ENCODE measurements around the gene DLL4. TPM values are rescaled to one million over a fixed set of nuclear protein-coding genes. Genes with fewer than 3 reads are reported as not detected.

The DLL4 gene
- total RNA-seq, 5 donors from 2014 or later (not counting 1 experiment from before 2014, with no cell fraction given), result 0.12 to 0.25 (median 0.13) TPM; not detected in 2

DNA sequence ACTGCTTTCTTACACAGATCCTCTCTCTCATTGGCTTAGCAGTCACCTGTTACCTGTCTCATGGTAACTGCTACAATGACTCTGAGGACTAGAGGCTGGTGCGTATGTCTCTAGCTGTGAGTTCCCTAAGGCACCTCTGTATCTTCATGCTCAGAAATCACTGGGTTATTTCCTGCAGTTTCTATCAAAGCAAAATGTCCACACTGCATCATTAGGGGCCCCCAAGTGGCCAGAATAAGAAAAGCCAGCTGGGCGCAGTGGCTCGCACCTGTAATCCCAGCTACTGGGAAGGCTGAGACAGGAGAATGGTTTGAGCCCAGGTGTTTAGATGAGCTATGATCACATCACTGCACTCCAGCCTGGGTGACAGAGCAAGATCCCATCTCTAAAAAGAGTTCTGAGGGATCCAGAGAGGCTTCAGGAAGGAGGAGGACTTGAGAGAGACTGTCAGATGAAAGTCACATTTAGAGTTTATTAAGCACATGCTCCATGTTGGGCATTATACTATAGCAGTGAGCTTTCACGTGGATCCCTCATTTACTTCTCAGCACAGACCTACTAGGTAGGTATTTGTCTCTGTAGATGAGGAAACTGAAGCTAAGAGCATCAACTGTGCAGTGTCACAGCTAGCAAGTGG lies 37.2 kb upstream of the DLL4 start:
- H3K27me3 ChIP-seq (replicated peaks in 1 of 2; ENCODE audit: control insufficient read depth in 2 of 2, extremely low read depth in 1 of 2, insufficient read depth in 2 of 2, low read length in 1 of 2), result no peaks in the 10 kb centered on the region
- no peaks in the 10 kb centered on the region for H3K9me3 ChIP-seq
- DNase-seq, result peak in 2 of 35 experiments; percentile 23 to 54
- peaks cover 11 to 33% of the 10 kb centered on the region in 2 experiments for H3K4me1 ChIP-seq (ENCODE audit: control insufficient read depth in 1 of 2, extremely low read depth in 1 of 2, insufficient read depth in 2 of 2, low read length in 2 of 2)
- POLR2A ChIA-PET, result no interaction called here
- WGBS (ENCODE audit: insufficient coverage), result 53% methylated on average over 2 of the region's 4 CpGs
- Mint-ChIP-seq H3K4me1 (peaks cover 25 to 33% (median 32%) of the 10 kb centered on the region in 3 donors), H3K27me3 (no peaks in the 10 kb centered on the region), H3K4me3 (no peak overlapping the region), H3K9me3 (no peaks in the 10 kb centered on the region), H3K36me3 (peaks cover 4% of the 10 kb centered on the region), H3K27ac (no peak overlapping the region)
- peaks cover 6% of the 10 kb centered on the region in 2 donors for H3K36me3 ChIP-seq (ENCODE audit: control insufficient read depth in 2 of 2, extremely low read depth in 1 of 2, insufficient read depth in 1 of 2, low read length in 1 of 2)
- H3K4me3 ChIP-seq (ENCODE audit: control insufficient read depth in 1 of 2, extremely low read depth in 1 of 2, low read length in 1 of 2), result no peak overlapping the region
- no peak for ATAC-seq (replicated peaks in 1 of 4)
- CTCF ChIA-PET, result interaction anchor here (0.5 to 2.4 kb wide), 10 partner anchors 8 to 441 kb away, joined by 3 to 45 read pairs (median 4); partner anchors contain the start of genes CHP1 (in 1 of the 2) and EXD1 (in 1 of the 2)
- H3K27ac ChIP-seq (ENCODE audit: low read length), result no peak overlapping the region

DNA sequence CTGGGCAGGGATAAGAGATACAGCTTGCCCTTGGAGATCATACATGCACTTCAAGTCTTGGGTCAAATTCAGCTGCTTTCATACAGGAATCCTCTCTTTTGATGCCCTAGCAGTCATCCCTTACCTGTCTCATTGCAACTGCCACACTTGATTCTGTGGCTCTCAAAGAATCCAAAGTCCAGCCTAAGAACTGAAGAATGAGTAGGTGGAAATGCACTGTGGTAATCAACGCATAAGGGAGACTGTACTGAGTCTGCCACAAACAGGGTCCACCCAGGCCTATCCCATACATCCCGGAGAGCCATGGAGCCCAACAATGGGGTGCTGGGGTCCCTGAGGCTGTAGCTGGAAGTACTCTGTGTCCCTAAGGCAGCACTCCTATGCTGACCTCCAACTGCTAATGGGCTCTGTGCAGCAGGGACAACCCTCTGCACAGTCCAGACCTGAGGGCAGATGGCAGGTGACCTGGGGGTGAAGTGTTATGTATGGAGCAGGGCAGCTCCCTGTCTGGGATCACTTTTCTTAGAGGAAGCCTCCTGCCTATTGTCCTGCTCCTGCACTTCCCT lies 36.6 kb upstream of the DLL4 start:
- no peaks in the 10 kb centered on the region for H3K27me3 Mint-ChIP-seq
- H3K9me3 Mint-ChIP-seq, result no peaks in the 10 kb centered on the region
- DNase-seq (no peak), ATAC-seq (replicated peaks in 1 of 4) (no peak)
- H3K4me1 Mint-ChIP-seq, result peaks cover 30 to 38% (median 32%) of the 10 kb centered on the region in 3 donors
- H3K27ac Mint-ChIP-seq, result no peak overlapping the region
- H3K9me3 ChIP-seq, result no peaks in the 10 kb centered on the region
- no peak overlapping the region for H3K4me3 ChIP-seq (ENCODE audit: control insufficient read depth in 1 of 2, extremely low read depth in 1 of 2, low read length in 1 of 2)
- no peaks in the 10 kb centered on the region for H3K27me3 ChIP-seq (replicated peaks in 1 of 2; ENCODE audit: control insufficient read depth in 2 of 2, extremely low read depth in 1 of 2, insufficient read depth in 2 of 2, low read length in 1 of 2)
- ChIA-PET POLR2A (no interaction called here), CTCF (interaction anchor here (0.5 to 2.4 kb wide), 9 partner anchors 8 to 442 kb away, joined by 3 to 45 read pairs (median 4); partner anchors contain the start of genes CHP1 (in 1 of the 2) and EXD1 (in 1 of the 2))
- H3K36me3 Mint-ChIP-seq, result peaks cover 5% of the 10 kb centered on the region
- no CpG with 5 or more reads among the region's 2 CpGs for WGBS (ENCODE audit: insufficient coverage)
- H3K27ac ChIP-seq (ENCODE audit: low read length), result no peak overlapping the region
- peaks cover 11 to 33% of the 10 kb centered on the region in 2 experiments for H3K4me1 ChIP-seq (ENCODE audit: control insufficient read depth in 1 of 2, extremely low read depth in 1 of 2, insufficient read depth in 2 of 2, low read length in 2 of 2)
- no peak overlapping the region for H3K4me3 Mint-ChIP-seq
- peaks cover 6% of the 10 kb centered on the region in 2 donors for H3K36me3 ChIP-seq (ENCODE audit: control insufficient read depth in 2 of 2, extremely low read depth in 1 of 2, insufficient read depth in 1 of 2, low read length in 1 of 2)

DNA sequence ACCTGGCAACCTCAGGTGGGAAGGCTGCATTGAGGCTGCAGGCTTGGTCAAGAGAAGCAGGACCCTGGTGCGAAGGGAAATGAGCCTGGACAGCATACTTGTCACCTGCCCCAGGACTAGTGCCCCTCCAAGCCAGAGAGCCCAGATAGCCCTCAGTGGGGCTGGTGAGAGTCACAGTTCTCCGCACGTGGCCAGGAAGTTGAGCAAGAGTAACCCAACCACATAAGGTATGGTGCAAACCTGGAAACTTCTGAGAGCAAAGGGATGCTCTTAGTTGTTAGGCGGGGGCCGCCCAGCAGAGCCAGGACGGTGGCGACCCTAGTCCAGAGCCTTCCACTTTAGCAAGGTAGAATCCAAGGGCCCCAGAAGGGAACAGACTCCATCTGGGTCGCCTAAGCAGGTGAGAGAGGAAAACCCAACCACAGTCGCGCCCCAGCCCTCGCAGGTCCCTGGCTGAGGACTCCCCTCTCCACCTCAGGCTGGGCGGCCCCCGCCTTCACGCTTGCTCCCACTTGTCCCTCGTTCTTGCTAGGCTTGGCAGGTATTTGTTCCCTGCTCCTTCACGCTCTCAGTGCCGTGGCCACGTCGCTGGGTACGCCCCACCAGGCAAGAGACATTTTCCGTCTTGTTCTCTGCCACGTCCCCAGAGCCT lies 36.0 kb upstream of the DLL4 start:
- peaks cover 6 to 10% of the 10 kb centered on the region in 2 donors for H3K36me3 ChIP-seq (ENCODE audit: control insufficient read depth in 2 of 2, extremely low read depth in 1 of 2, insufficient read depth in 1 of 2, low read length in 1 of 2)
- WGBS (ENCODE audit: insufficient coverage), result 78% methylated on average over 15 of the region's 22 CpGs
- peaks cover 8% of the 10 kb centered on the region for H3K36me3 Mint-ChIP-seq
- no peak overlapping the region for H3K4me3 ChIP-seq (ENCODE audit: control insufficient read depth in 1 of 2, extremely low read depth in 1 of 2, low read length in 1 of 2)
- H3K4me1 ChIP-seq (ENCODE audit: control insufficient read depth in 1 of 2, extremely low read depth in 1 of 2, insufficient read depth in 2 of 2, low read length in 2 of 2), result peaks cover 11 to 33% of the 10 kb centered on the region in 2 experiments
- H3K4me1 Mint-ChIP-seq, result peaks cover 32 to 41% (median 33%) of the 10 kb centered on the region in 3 donors
- H3K27ac Mint-ChIP-seq, result peak overlapping the region; percentile 91 to 95
- no peaks in the 10 kb centered on the region for H3K9me3 Mint-ChIP-seq
- no peak overlapping the region for H3K27ac ChIP-seq (ENCODE audit: low read length)
- H3K27me3 Mint-ChIP-seq, result no peaks in the 10 kb centered on the region
- POLR2A ChIA-PET, result no interaction called here
- DNase-seq (peak in 2 of 35 experiments; percentile 5 to 19), ATAC-seq (replicated peaks in 1 of 4) (no peak)
- peak overlapping the region in 2 of 3 donors; percentile 99 for H3K4me3 Mint-ChIP-seq
- H3K27me3 ChIP-seq (replicated peaks in 1 of 2; ENCODE audit: control insufficient read depth in 2 of 2, extremely low read depth in 1 of 2, insufficient read depth in 2 of 2, low read length in 1 of 2), result no peaks in the 10 kb centered on the region
- H3K9me3 ChIP-seq, result no peaks in the 10 kb centered on the region
- CTCF ChIA-PET, result interaction anchor here (0.6 to 4.9 kb wide), 6 partner anchors 12 to 324 kb away, joined by 14 to 127 read pairs (median 42); partner anchors contain the start of gene RPUSD2 (in 1 of the 2)

DNA sequence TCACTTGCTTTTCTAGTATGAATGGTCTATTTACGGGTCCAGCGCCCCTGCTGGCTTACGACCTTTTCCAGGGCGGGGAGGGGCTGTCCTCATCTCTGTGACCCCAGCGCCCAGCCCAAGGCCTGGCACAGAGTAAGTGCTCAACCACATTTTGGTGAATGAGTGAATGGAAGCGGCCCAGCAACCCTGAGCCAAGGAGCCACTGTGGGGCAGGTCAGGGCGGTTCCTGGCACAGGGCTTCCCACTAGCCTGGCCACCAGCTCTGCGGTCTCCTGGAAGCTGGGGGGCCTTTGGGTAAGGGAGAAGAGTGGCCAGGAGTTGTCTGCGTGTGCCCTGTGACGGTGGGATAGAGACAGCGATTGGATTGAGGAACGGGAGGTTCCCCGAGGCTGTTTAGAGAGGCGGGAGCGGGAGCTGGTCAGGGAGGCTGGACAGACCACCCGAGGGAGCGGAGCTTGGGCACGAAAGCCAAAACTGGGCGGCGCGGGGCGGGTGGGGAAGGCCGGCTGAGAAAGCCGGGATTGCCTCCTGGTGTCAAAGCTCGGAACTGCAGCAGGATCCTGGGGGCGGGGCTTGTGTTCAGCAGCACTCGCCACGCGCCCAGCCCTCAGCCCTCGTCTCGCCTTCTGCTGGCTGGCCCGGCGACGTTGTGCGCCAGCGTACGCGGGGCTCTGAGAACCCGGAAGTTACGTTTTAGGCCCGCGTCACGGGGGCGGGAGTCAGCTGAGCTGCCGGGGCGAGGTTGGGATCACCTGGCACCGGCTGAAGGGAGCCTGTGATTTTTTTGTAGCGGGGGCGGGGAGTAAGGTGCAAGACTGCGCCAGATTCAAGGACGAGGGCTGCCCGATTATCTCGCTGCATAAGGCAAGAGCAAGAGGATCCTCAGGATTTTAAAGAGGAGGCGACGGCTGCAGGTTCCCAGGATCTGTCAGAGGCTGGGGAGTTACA lies 35.1 kb upstream of the DLL4 start, which contains the start of gene VPS18:
Gene VPS18, plus strand, starts transcription at position 718 of the 948 bp plus-strand sequence. CDS start 319 bp downstream, outside the sequence.
- peak within 1 kb of the TSS; percentile 99 for H3K4me3 Mint-ChIP-seq
- ATAC-seq (replicated peaks in 1 of 4) (peak; percentile 98 to 99 (median 98)), DNase-seq (peak; percentile 96 to 99 (median 98))
- ChIA-PET CTCF (interaction anchor here (0.5 to 4.9 kb wide), 24 partner anchors 9 to 329 kb away, joined by 3 to 127 read pairs (median 4); partner anchors contain the start of genes RPUSD2 (in 2 of the 2), CCDC32 (in 1 of the 2), DNAJC17 (in 1 of the 2) and RAD51 (in 1 of the 2)), POLR2A (interaction anchor here (0.6 to 0.9 kb wide), 7 partner anchors 36 to 760 kb away, joined by 3 to 8 read pairs (median 6); no protein-coding TSS in a partner anchor)
- H3K27ac Mint-ChIP-seq, result peak within 1 kb of the TSS; percentile 91 to 95
- H3K36me3 Mint-ChIP-seq, result peaks cover 14% of the 10 kb centered on the region
- Histone ChIP-seq H3K27me3 (replicated peaks in 1 of 2; ENCODE audit: control insufficient read depth in 2 of 2, extremely low read depth in 1 of 2, insufficient read depth in 2 of 2, low read length in 1 of 2) (no peaks in the 10 kb centered on the region), H3K36me3 (ENCODE audit: control insufficient read depth in 2 of 2, extremely low read depth in 1 of 2, insufficient read depth in 1 of 2, low read length in 1 of 2) (peaks cover 6 to 14% of the 10 kb centered on the region in 2 donors), H3K9me3 (no peaks in the 10 kb centered on the region), H3K27ac (ENCODE audit: low read length) (peak within 1 kb of the TSS; percentile 76), H3K4me1 (ENCODE audit: control insufficient read depth in 1 of 2, extremely low read depth in 1 of 2, insufficient read depth in 2 of 2, low read length in 2 of 2) (peaks cover 11 to 33% of the 10 kb centered on the region in 2 experiments), H3K4me3 (ENCODE audit: control insufficient read depth in 1 of 2, extremely low read depth in 1 of 2, low read length in 1 of 2) (peak within 1 kb of the TSS; percentile 87 to 91)
- H3K9me3 Mint-ChIP-seq, result no peaks in the 10 kb centered on the region
- H3K27me3 Mint-ChIP-seq, result no peaks in the 10 kb centered on the region
- WGBS (ENCODE audit: insufficient coverage), result 4% methylated on average over 50 of the region's 55 CpGs
- H3K4me1 Mint-ChIP-seq, result peaks cover 32 to 43% (median 33%) of the 10 kb centered on the region in 3 donors

DNA sequence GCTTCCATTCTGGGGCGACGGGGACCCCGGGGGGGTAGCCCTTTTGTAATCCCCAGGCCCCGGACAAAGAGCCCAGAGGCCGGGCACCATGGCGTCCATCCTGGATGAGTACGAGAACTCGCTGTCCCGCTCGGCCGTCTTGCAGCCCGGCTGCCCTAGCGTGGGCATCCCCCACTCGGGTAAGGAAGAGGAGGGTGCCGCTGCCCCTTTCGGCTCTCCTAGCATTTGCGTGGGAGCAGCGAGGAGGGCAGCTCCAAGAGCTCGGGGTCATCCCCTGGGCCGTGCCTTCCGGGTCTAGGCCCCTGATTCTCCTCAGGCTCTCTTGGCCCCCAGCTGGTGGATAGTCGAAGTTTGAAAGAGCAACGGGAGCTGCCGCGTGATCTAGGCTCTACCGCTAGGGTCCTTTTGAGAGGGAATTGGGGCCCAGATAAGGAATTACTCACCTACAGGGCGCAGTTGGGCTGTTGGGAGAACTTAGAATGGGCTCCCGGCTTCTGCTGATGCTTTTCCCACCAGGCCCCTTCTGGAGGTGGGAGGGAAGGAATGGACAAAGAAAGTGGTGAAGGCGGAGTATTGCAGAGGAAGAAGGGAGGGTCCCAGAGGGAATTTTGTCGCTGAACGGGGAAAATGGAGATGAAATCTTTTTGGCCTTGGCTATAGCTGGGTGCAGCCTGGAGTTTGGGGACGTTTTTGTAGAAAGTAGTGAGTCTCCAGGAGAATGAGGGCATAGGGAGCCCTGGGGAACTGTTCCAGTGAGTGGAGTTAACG lies 34.3 kb upstream of the DLL4 start:
- peaks cover 32 to 43% (median 33%) of the 10 kb centered on the region in 3 donors for H3K4me1 Mint-ChIP-seq

More for the DNA sequence above, 34.3 kb upstream of the DLL4 start:
- Histone ChIP-seq H3K36me3 (ENCODE audit: control insufficient read depth in 2 of 2, extremely low read depth in 1 of 2, insufficient read depth in 1 of 2, low read length in 1 of 2) (peaks cover 14 to 23% of the 10 kb centered on the region in 2 donors), H3K4me3 (ENCODE audit: control insufficient read depth in 1 of 2, extremely low read depth in 1 of 2, low read length in 1 of 2) (peak overlapping the region; percentile 87 to 91), H3K27me3 (replicated peaks in 1 of 2; ENCODE audit: control insufficient read depth in 2 of 2, extremely low read depth in 1 of 2, insufficient read depth in 2 of 2, low read length in 1 of 2) (no peaks in the 10 kb centered on the region), H3K4me1 (ENCODE audit: control insufficient read depth in 1 of 2, extremely low read depth in 1 of 2, insufficient read depth in 2 of 2, low read length in 2 of 2) (peaks cover 11 to 33% of the 10 kb centered on the region in 2 experiments), H3K9me3 (no peaks in the 10 kb centered on the region), H3K27ac (ENCODE audit: low read length) (peak overlapping the region; percentile 76)
- POLR2A ChIA-PET, result interaction anchor here (0.6 to 0.8 kb wide), 3 partner anchors 69 to 759 kb away, joined by 4 to 6 read pairs (median 6); no protein-coding TSS in a partner anchor
- peak overlapping the region; percentile 99 for H3K4me3 Mint-ChIP-seq
- no peaks in the 10 kb centered on the region for H3K9me3 Mint-ChIP-seq
- 3% methylated on average over 30 of the region's 33 CpGs for WGBS (ENCODE audit: insufficient coverage)
- peaks cover 15% of the 10 kb centered on the region for H3K36me3 Mint-ChIP-seq
- no peaks in the 10 kb centered on the region for H3K27me3 Mint-ChIP-seq
- DNase-seq (peak in 33 of 35 experiments; percentile 36 to 73 (median 54)), ATAC-seq (replicated peaks in 1 of 4) (peak; percentile 35 to 53 (median 48))
- CTCF ChIA-PET, result interaction anchor here (0.5 to 4.9 kb wide), 28 partner anchors 8 to 336 kb away, joined by 3 to 127 read pairs (median 3); partner anchors contain the start of genes CCDC32 (in 1 of the 2), CHAC1 (in 1 of the 2), CHP1 (in 1 of the 2) and DNAJC17 (in 1 of the 2)
- peak overlapping the region; percentile 67 to 95 for H3K27ac Mint-ChIP-seq

All from T-cell (primary cell).